Neural cell (in vitro differentiated cells): ENCODE measurements around the gene COMP. TPM values are rescaled to one million over a fixed set of nuclear protein-coding genes. Genes with fewer than 3 reads are reported as not detected.

ENCODE experiments used
- H2AFZ ChIP-seq: fragments of 200-600, 300-800 bp; sonication (generic), shearing (Covaris generic); 2 replicates; pipeline ENCODE4 v1.6.0; 2014; ENCODE audit warnings: low read depth, mild to moderate bottlenecking, antibody characterized with exemption, low read length, moderate library complexity
- H3F3A ChIP-seq: fragments of 200-600 bp; shearing (Covaris generic); 2 replicates; pipeline ENCODE4 v1.6.1; 2016; ENCODE audit warnings: mild to moderate bottlenecking, moderate library complexity, mixed read lengths, antibody characterized with exemption, low read length; ENCODE audit not compliant: insufficient read depth, poor library complexity, severe bottlenecking
- H3K27ac ChIP-seq: fragments of 200-600, 300-800 bp; sonication (generic), shearing (Covaris generic); 2 replicates; pipeline ENCODE4 v1.5.1; 2014; ENCODE audit warnings: mild to moderate bottlenecking, low read length, moderate library complexity
- H3K27me3 ChIP-seq: fragments of 300-800, 200-600 bp; sonication (generic), shearing (Covaris generic); 2 replicates; pipeline ENCODE4 v1.6.0; 2014; ENCODE audit warnings: mild to moderate bottlenecking, low read depth, low read length, moderate library complexity; ENCODE audit not compliant: insufficient read depth
- H3K36me3 ChIP-seq: fragments of 300-800, 200-600 bp; sonication (generic), shearing (Covaris generic); 2 replicates; pipeline ENCODE4 v1.5.1; 2014; ENCODE audit warnings: mild to moderate bottlenecking, antibody characterized with exemption, low read length, moderate library complexity; ENCODE audit not compliant: insufficient read depth
- H3K4me2 ChIP-seq: fragments of 300-800, 200-600 bp; sonication (generic), shearing (Covaris generic); 2 replicates; pipeline ENCODE4 v1.6.0; 2014; ENCODE audit warnings: mild to moderate bottlenecking, low read length
- H3K4me3 ChIP-seq: fragments of 300-800, 200-600 bp; sonication (generic), shearing (Covaris generic); 2 replicates; pipeline ENCODE4 v1.5.1; 2014; ENCODE audit warnings: mild to moderate bottlenecking, low read length, moderate library complexity
- H3K79me2 ChIP-seq: fragments of 200-600 bp; shearing (Covaris generic); replicated peaks from 2 replicates; pipeline ENCODE4 v1.6.0; 2014; ENCODE audit warnings: mild to moderate bottlenecking, low read length, moderate library complexity; ENCODE audit not compliant: insufficient read depth
- H3K9ac ChIP-seq: fragments of 300-800, 200-600 bp; sonication (generic), shearing (Covaris generic); 2 replicates; pipeline ENCODE4 v1.6.1; 2016; ENCODE audit warnings: mild to moderate bottlenecking, low read length, mixed read lengths
- H3K9me2 ChIP-seq: fragments of 200-600 bp; shearing (Covaris generic); 2 replicates; pipeline ENCODE4 v1.6.1; 2016; ENCODE audit warnings: mild to moderate bottlenecking, low read length, mixed read lengths; ENCODE audit not compliant: insufficient read depth
- H3K9me3 ChIP-seq: fragments of 200-600, 300-800 bp; sonication (generic), shearing (Covaris generic); 2 replicates; pipeline ENCODE4 v1.6.1; 2016; ENCODE audit warnings: mild to moderate bottlenecking, mixed run types, low read length, moderate library complexity, mixed read lengths
- H4K20me1 ChIP-seq: fragments of 200-600 bp; shearing (Covaris generic); 2 replicates; pipeline ENCODE4 v1.6.1; 2016; ENCODE audit warnings: mild to moderate bottlenecking, mixed run types; ENCODE audit not compliant: insufficient read depth
- CTCF ChIP-seq: fragments of 450-650 bp; IDR thresholded peaks from 2 replicates; pipeline ENCODE4 v1.5.1; 2014; ENCODE audit warnings: antibody characterized with exemption, mild to moderate bottlenecking, moderate library complexity; ENCODE audit not compliant: poor library complexity, severe bottlenecking
- EP300 ChIP-seq: fragments of 450-650 bp; conservative IDR thresholded peaks from 2 replicates; pipeline ENCODE4 v1.6.1; 2014; ENCODE audit warnings: antibody characterized with exemption, mild to moderate bottlenecking, moderate library complexity; ENCODE audit not compliant: poor library complexity, severe bottlenecking
- EZH2 ChIP-seq: fragments of 200-600, 300-800 bp; shearing (Covaris generic), sonication (generic); IDR thresholded peaks from 2 replicates; pipeline ENCODE4 v1.6.1; 2014; ENCODE audit warnings: antibody characterized with exemption, low read length, borderline replicate concordance, mild to moderate bottlenecking; ENCODE audit not compliant: insufficient read depth, poor library complexity, severe bottlenecking
- MXI1 ChIP-seq: fragments of 450-650 bp; conservative IDR thresholded peaks from 2 replicates; pipeline ENCODE4 v1.6.1; 2014; ENCODE audit warnings: antibody characterized with exemption, mild to moderate bottlenecking; ENCODE audit not compliant: poor library complexity, severe bottlenecking
- POLR2AphosphoS5 ChIP-seq: IDR thresholded peaks from 2 replicates; pipeline ENCODE4 v1.6.1; 2012
- RAD21 ChIP-seq: fragments of 450-650 bp; conservative IDR thresholded peaks from 2 replicates; pipeline ENCODE4 v1.6.1; 2014; ENCODE audit warnings: antibody characterized with exemption, mild to moderate bottlenecking, moderate library complexity
- REST ChIP-seq: IDR thresholded peaks from 2 replicates; pipeline ENCODE4 v1.6.1; 2012; ENCODE audit warnings: borderline replicate concordance
- SMC3 ChIP-seq: fragments of 450-650 bp; conservative IDR thresholded peaks from 2 replicates; pipeline ENCODE4 v1.6.1; 2014; ENCODE audit warnings: antibody characterized with exemption, mild to moderate bottlenecking, moderate library complexity; ENCODE audit not compliant: poor library complexity
- TAF1 ChIP-seq: IDR thresholded peaks from 2 replicates; pipeline ENCODE4 v1.6.1; 2012; ENCODE audit warnings: low read depth
- polyA plus RNA-seq: library from polyadenylated mRNA; depleted of rRNA; stranded (reverse); fragments of >200 nt; gene quantifications from 2 replicates; pipeline ENCODE4 v1.2.3, GENCODE V29; 2014

Gene COMP
- polyA plus RNA-seq, 1 donor from 2014 or later: not detected

DNA sequence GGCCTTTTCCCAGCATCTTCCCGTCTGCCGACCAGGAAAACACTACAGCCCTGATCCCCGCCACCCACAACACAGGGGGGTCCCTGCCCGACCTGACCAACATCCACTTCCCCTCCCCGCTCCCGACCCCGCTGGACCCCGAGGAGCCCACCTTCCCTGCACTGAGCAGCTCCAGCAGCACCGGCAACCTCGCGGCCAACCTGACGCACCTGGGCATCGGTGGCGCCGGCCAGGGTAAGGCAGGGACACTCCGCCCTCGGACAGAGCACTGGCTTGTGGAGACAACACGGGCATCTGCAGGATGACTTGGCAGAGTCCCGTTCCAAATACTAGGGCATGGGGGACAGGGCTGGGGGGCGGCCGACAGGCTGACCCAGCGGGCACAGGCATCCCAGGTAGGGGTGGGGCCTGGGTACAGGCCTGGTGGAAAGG lies 31.1 kb downstream of the COMP start:
- Histone ChIP-seq H3F3A (no peaks in the 10 kb centered on the region), H3K27me3 (no peaks in the 10 kb centered on the region), H3K36me3 (peaks cover 5% of the 10 kb centered on the region), H3K9me2 (no peaks in the 10 kb centered on the region), H3K4me3 (no peak overlapping the region), H2AFZ (no peak overlapping the region), H3K4me2 (no peak overlapping the region), H3K79me2 (no peaks in the 10 kb centered on the region), H3K9me3 (no peaks in the 10 kb centered on the region), H3K9ac (no peak overlapping the region), H4K20me1 (no peaks in the 10 kb centered on the region), H3K27ac (no peak overlapping the region)
- TF ChIP-seq MXI1: no peak
- no peak for TF ChIP-seq REST
- no peak for TF ChIP-seq POLR2AphosphoS5
- TF ChIP-seq RAD21: no peak
- no peak for TF ChIP-seq TAF1
- TF ChIP-seq EZH2: no peak
- TF ChIP-seq EP300: no peak
- TF ChIP-seq SMC3: no peak
- no peak for TF ChIP-seq CTCF

DNA sequence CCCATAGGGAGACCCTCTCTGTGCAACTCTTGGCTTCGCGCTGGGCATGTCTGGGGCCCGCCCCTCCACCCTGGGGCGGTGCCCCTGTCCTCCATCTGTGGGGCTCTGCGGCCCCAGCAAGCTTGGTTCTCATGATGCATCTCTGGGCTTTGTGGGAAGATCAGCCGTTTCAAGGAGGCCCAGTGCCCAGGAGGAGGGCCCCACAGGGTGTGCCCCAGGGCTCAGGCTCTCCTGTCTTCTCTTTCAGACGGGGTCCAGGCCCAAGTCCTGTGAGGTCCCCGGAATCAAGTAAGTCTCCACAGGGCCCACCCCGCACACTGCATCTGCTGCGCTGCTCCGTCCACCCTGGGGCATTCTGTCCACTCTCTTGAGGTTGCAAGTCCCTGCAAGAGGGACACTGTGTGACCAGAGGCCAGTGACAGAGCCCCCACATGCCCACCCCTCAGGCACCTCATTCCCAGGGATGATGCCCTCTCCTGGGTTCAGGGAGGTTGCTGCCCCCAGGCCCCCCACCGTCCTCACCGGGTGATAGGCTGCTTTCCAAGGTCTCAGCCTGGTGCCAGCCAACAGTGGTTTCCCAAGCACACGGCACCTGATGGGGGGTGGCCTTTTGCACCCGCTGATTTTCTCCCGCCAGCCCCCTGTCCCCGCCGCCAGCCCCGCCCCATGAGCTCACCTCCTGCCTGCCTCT lies 31.7 kb downstream of the COMP start:
- Histone ChIP-seq H2AFZ (no peak overlapping the region), H3K4me3 (no peak overlapping the region), H3F3A (no peaks in the 10 kb centered on the region), H3K9ac (no peak overlapping the region), H3K27me3 (no peaks in the 10 kb centered on the region), H3K4me2 (no peak overlapping the region), H3K36me3 (peaks cover 5% of the 10 kb centered on the region), H3K9me2 (no peaks in the 10 kb centered on the region), H4K20me1 (no peaks in the 10 kb centered on the region), H3K9me3 (no peaks in the 10 kb centered on the region), H3K27ac (no peak overlapping the region), H3K79me2 (no peaks in the 10 kb centered on the region)
- TF ChIP-seq REST (no peak), TAF1 (no peak), CTCF (no peak)
